HepG2 (cell line): ENCODE measurements around the gene FECH. TPM values are rescaled to one million over a fixed set of nuclear protein-coding genes. Genes with fewer than 3 reads are reported as not detected.

Source experiments
- ATAC-seq: fragments of 200-7000 bp; cut with Tn5 transposase; 3 replicates; pipeline ENCODE4 v1.9.1; 2020; ENCODE audit warnings: mild to moderate bottlenecking, moderate library complexity
- BruUV-seq: library from RNA; stranded (reverse); fragments of 400-500 nt; replicated peaks from 2 replicates; lab custom pipeline; 2021; lab: Mats Ljungman, UMichigan
- CTCF ChIA-PET: fragments of 300-600 bp; formaldehyde crosslinking; extraction: SDS; loops from one replicate; lab custom pipeline; 2021; ENCODE audit warnings: low total read pairs, inconsistent platforms, low intra/inter-chr PET ratio; lab: Yijun Ruan, JAX
- POLR2A ChIA-PET: fragments of 350-600 bp; sonication (Branson Sonifier 250); formaldehyde crosslinking; loops from one replicate; lab custom pipeline; 2020; ENCODE audit warnings: antibody characterized with exemption, inconsistent platforms; lab: Yijun Ruan, JAX
- DNase-seq: peaks from one replicate; pipeline ENCODE4 v3.0.0-alpha.2; 2015; ENCODE audit warnings: low spot score
- FAIRE-seq: peaks from 3 replicates; lab custom pipeline; 2011; peaks lifted over from hg19 to GRCh38; lab: Jason Lieb, UNC
- H2AFZ ChIP-seq: one replicate; pipeline ENCODE4 v1.6.1; 2011; ENCODE audit warnings: low read length, inconsistent platforms
- H3K27ac ChIP-seq: fragments of 300-600 bp; 3 replicates; pipeline ENCODE4 v1.8.0; 2011; ENCODE audit warnings: mixed run types, mild to moderate bottlenecking, mixed read lengths, low read length, inconsistent platforms; ENCODE audit not compliant: insufficient read depth; ENCODE audit errors: extremely low read length
- H3K27me3 ChIP-seq, 2 experiments: fragments of 200-600 bp in 1 of 2; 2 replicates in 1 of 2; 3 replicates in 1 of 2; pipeline versions ENCODE4 v1.6.0 to v1.8.0; 2011; ENCODE audit warnings: low read length in 2 of 2, mild to moderate bottlenecking in 2 of 2, moderate library complexity in 2 of 2, inconsistent platforms in 1 of 2; ENCODE audit not compliant: insufficient read depth in 2 of 2, control insufficient read depth in 1 of 2
- H3K36me3 ChIP-seq, 2 experiments: fragments of 200-600 bp in 1 of 2; replicated peaks in 1 of 2; 2 replicates in 1 of 2; 3 replicates in 1 of 2; pipeline versions ENCODE4 v1.5.1 to v1.8.0; 2011; ENCODE audit warnings: low read length in 2 of 2, inconsistent platforms in 1 of 2; ENCODE audit not compliant: insufficient read depth in 2 of 2, control insufficient read depth in 1 of 2
- H3K4me1 ChIP-seq: 2 replicates; pipeline ENCODE4 v1.5.1; 2012; ENCODE audit warnings: low read length, inconsistent platforms; ENCODE audit not compliant: insufficient read depth
- H3K4me2 ChIP-seq: 2 replicates; pipeline ENCODE4 v1.6.0; 2011; ENCODE audit warnings: low read depth, low read length, inconsistent platforms
- H3K4me3 ChIP-seq, 3 experiments: fragments of 200-600 bp in 1 of 3; sonication (generic), shearing (Covaris generic) in 1 of 3; replicated peaks in 1 of 3; 2 replicates each; pipeline ENCODE4 v1.5.1; 2011 to 2016; ENCODE audit warnings: low read length in 3 of 3, inconsistent platforms in 2 of 3, low read depth in 2 of 3, mild to moderate bottlenecking in 2 of 3, control low read depth in 1 of 3, mixed read lengths in 1 of 3; ENCODE audit not compliant: insufficient read depth in 1 of 3
- H3K79me2 ChIP-seq: one replicate; pipeline ENCODE4 v1.6.1; 2011; ENCODE audit warnings: low read length, inconsistent platforms; ENCODE audit not compliant: insufficient read depth
- H3K9ac ChIP-seq: 2 replicates; pipeline ENCODE4 v1.6.0; 2011; ENCODE audit warnings: mild to moderate bottlenecking, low read depth, low read length, inconsistent platforms; ENCODE audit not compliant: insufficient read depth
- H3K9me3 ChIP-seq: 2 replicates; pipeline ENCODE4 v1.5.1; 2012; ENCODE audit warnings: mild to moderate bottlenecking, low read length
- H4K20me1 ChIP-seq: 2 replicates; pipeline ENCODE4 v1.6.0; 2011; ENCODE audit warnings: inconsistent platforms, mild to moderate bottlenecking, low read length, moderate library complexity; ENCODE audit not compliant: insufficient read depth
- DNMT1 ChIP-seq: sonication (generic); formaldehyde crosslinking; IDR thresholded peaks from 2 replicates; pipeline ENCODE4 v1.5.1; 2020; ENCODE audit warnings: mild to moderate bottlenecking, missing genetic modification reagents
- HNRNPH1 ChIP-seq: fragments of 200-400 bp; formaldehyde crosslinking; optimal IDR thresholded peaks from 2 replicates; pipeline ENCODE3; 2017; ENCODE audit warnings: mild to moderate bottlenecking, low read depth, low read length
- MXD4 ChIP-seq: IDR thresholded peaks from 2 replicates; pipeline ENCODE4 v1.6.1; 2016; ENCODE audit warnings: mild to moderate bottlenecking, missing biosample characterization, missing genetic modification reagents
- NFIC ChIP-seq: IDR thresholded peaks from 2 replicates; pipeline ENCODE4 v1.6.1; 2012; ENCODE audit warnings: mild to moderate bottlenecking, low read length, inconsistent platforms
- PHF21A ChIP-seq: sonication (generic); formaldehyde crosslinking; IDR thresholded peaks from 2 replicates; pipeline ENCODE4 v1.5.0; 2020; ENCODE audit warnings: mild to moderate bottlenecking, missing genetic modification reagents
- RFXAP ChIP-seq: sonication (generic); formaldehyde crosslinking; IDR thresholded peaks from 2 replicates; pipeline ENCODE4 v1.4.0; 2020; ENCODE audit warnings: missing genetic modification reagents, borderline replicate concordance
- STAT6 ChIP-seq: sonication (generic); formaldehyde crosslinking; IDR thresholded peaks from 2 replicates; pipeline ENCODE4 v1.4.0; 2020; ENCODE audit warnings: missing genetic modification reagents, mild to moderate bottlenecking, borderline replicate concordance
- TGIF2 ChIP-seq: IDR thresholded peaks from 2 replicates; pipeline ENCODE4 v1.6.1; 2016; ENCODE audit warnings: control low read depth, missing compliant biosample characterization
- ZNF674 ChIP-seq: sonication (generic); formaldehyde crosslinking; IDR thresholded peaks from 2 replicates; pipeline ENCODE4 v1.5.0; 2020; ENCODE audit warnings: low read depth, mild to moderate bottlenecking, missing genetic modification reagents
- WGBS: methylation state at CpG from one replicate; pipeline ENCODE4 v1.1.6; 2017; ENCODE audit warnings: low lambda C conversion rate; 5-methylcytosine and 5-hydroxymethylcytosine counted together
- in situ Hi-C: cut with HindIII; loops from 2 replicates; pipeline ENCODE4 v1.10.0; 2017; ENCODE audit warnings: low pct_unique_long_range_greater_than_20kb; ENCODE audit not compliant: extremely low pct_ligation_motif_present
- intact Hi-C: fragments of 100-400 bp; cut with micrococcal nuclease; formaldehyde crosslinking; loops from one replicate; pipeline ENCODE4 v1.10.0; 2022; ENCODE audit not compliant: unreplicated experiment
- polyA plus RNA-seq, 8 experiments: library from polyadenylated mRNA; depleted of rRNA in 3 of 8; stranded (reverse) in 7 of 8; unstranded in 1 of 8; fragments of >200 nt; fragmentation: Illumina TruSeq in 4 of 8; extraction: Trizol in 4 of 8; gene quantifications; 2 replicates each; pipeline versions ENCODE4 v1.2.1 to v1.2.3, GENCODE V29; 2011 to 2016; ENCODE audit warnings: low read depth in 4 of 8, missing spikeins in 1 of 8, mixed read lengths in 1 of 8; ENCODE audit not compliant: insufficient read depth in 1 of 8
- total RNA-seq, 5 experiments: library from RNA; depleted of rRNA; stranded (reverse); fragments of >200 nt; fragmentation: Illumina TruSeq; extraction: Trizol; gene quantifications; 2 replicates each; pipeline ENCODE4 v1.2.3, GENCODE V29; 2016; ENCODE audit warnings: low read depth in 1 of 5
- TF ChIP-seq, protein P1 (sequence below): sonication (generic); formaldehyde crosslinking; IDR thresholded peaks from 2 replicates; pipeline ENCODE4 v1.4.0; 2020; ENCODE audit warnings: mild to moderate bottlenecking, missing genetic modification reagents
- TF ChIP-seq, protein P2 (sequence below): sonication (generic); formaldehyde crosslinking; IDR thresholded peaks from 2 replicates; pipeline ENCODE4 v1.9.0; 2022; ENCODE audit warnings: missing genetic modification reagents, mild to moderate bottlenecking, borderline replicate concordance
- TF ChIP-seq, protein P3 (sequence below): IDR thresholded peaks from 2 replicates; pipeline ENCODE4 v1.6.1; 2018; ENCODE audit warnings: missing genetic modification reagents

FECH gene
- total and polyA plus RNA-seq, 2 of the 13 experiments (the other 11 are each of a cell fraction or from before 2014, with no cell fraction given), result 14.7 to 21.9 TPM

GRCh38 chr18:57570162-57570561, 16.3 kb downstream of the FECH start (continued):
- TF ChIP-seq STAT6 (CRISPR knock-in tag), result no peak

DNA sequence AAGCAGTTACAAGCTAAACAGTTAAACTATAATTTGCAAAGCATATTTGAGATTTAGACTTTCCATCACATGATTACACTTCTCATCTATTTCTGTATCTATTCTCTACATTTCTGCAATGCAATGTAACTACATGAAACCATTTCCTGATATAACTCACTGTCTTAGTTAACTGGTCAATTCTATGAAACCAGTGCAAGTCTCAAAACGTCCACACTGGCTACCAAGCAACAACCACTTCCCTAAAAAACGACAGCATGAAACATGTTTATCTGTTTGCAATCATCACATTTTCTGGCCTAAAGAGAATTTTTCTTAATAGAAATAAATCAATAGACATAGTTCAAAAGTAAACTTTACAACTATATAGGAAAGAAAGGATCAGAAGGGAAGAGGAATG, 17.4 kb downstream of the FECH start:
- POLR2A ChIA-PET, result no interaction called here
- no peak overlapping the region for H3K27ac ChIP-seq
- no peak for FAIRE-seq

More for the DNA sequence above, 17.4 kb downstream of the FECH start:
- H3K79me2 ChIP-seq, result no peaks in the 10 kb centered on the region
- BruUV-seq, result no TSS peak
- intact Hi-C loops (no loop called here), in situ Hi-C loops (loop anchor here (25.0 kb wide), 1 partner anchor 782 kb away; no protein-coding TSS in a partner anchor)
- no peak for ATAC-seq
- CTCF ChIA-PET, result no interaction called here
- 75% methylated on average over 2 of the region's 2 CpGs for WGBS
- DNase-seq, result no peak
- H4K20me1 ChIP-seq, result no peaks in the 10 kb centered on the region
- H3K9me3 ChIP-seq, result no peaks in the 10 kb centered on the region
- H3K4me1 ChIP-seq, result no peaks in the 10 kb centered on the region
- H3K36me3 ChIP-seq, result peaks cover 6 to 47% of the 10 kb centered on the region in 2 experiments; a peak in 3 of 5 replicates
- no peak overlapping the region for H2AFZ ChIP-seq
- no peak overlapping the region for H3K9ac ChIP-seq
- TF ChIP-seq ZNF674 (CRISPR knock-in tag), result no peak
- no peak for TF ChIP-seq HNRNPH1
- no peak for TF ChIP-seq RFXAP (CRISPR knock-in tag)
- TF ChIP-seq, protein P1, sequence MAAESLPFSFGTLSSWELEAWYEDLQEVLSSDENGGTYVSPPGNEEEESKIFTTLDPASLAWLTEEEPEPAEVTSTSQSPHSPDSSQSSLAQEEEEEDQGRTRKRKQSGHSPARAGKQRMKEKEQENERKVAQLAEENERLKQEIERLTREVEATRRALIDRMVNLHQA (CRISPR knock-in tag), result no peak
- TF ChIP-seq MXD4 (CRISPR knock-in tag), result no peak
- no peak for TF ChIP-seq TGIF2 (CRISPR knock-in tag)
- TF ChIP-seq PHF21A (CRISPR knock-in tag), result no peak
- TF ChIP-seq, protein P2, sequence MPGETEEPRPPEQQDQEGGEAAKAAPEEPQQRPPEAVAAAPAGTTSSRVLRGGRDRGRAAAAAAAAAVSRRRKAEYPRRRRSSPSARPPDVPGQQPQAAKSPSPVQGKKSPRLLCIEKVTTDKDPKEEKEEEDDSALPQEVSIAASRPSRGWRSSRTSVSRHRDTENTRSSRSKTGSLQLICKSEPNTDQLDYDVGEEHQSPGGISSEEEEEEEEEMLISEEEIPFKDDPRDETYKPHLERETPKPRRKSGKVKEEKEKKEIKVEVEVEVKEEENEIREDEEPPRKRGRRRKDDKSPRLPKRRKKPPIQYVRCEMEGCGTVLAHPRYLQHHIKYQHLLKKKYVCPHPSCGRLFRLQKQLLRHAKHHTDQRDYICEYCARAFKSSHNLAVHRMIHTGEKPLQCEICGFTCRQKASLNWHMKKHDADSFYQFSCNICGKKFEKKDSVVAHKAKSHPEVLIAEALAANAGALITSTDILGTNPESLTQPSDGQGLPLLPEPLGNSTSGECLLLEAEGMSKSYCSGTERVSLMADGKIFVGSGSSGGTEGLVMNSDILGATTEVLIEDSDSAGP (CRISPR knock-in tag), result no peak
- no peak for TF ChIP-seq DNMT1 (CRISPR knock-in tag)
- TF ChIP-seq, protein P3, sequence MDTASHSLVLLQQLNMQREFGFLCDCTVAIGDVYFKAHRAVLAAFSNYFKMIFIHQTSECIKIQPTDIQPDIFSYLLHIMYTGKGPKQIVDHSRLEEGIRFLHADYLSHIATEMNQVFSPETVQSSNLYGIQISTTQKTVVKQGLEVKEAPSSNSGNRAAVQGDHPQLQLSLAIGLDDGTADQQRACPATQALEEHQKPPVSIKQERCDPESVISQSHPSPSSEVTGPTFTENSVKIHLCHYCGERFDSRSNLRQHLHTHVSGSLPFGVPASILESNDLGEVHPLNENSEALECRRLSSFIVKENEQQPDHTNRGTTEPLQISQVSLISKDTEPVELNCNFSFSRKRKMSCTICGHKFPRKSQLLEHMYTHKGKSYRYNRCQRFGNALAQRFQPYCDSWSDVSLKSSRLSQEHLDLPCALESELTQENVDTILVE (CRISPR knock-in tag), result no peak
- no peak for TF ChIP-seq NFIC
- H3K4me3 ChIP-seq, result no peak overlapping the region
- H3K27me3 ChIP-seq, result no peaks in the 10 kb centered on the region
- H3K4me2 ChIP-seq, result no peak overlapping the region
